ENCODE measurements around the gene HNRNPLL.
"Not testable (repeated sequence)": the region's sequence is repeated elsewhere in the genome, so short reads cannot be mapped to it uniquely, and the experiment has no call there.

The HNRNPLL gene

GRCh38 chr2:38602732-38603401, at the start of gene HNRNPLL:
Gene HNRNPLL (minus strand): TSS chr2:38602928. CDS start chr2:38602626, 302 bp downstream.
- peak; percentile 95 for DNase-seq (ENCODE audit: low spot score)

GRCh38 chr2:38650717-38651116, 48.0 kb upstream of the HNRNPLL start:
- DNase-seq (ENCODE audit: low spot score): no peak

- DNase-seq (ENCODE audit: low spot score): no peak
Observed at GRCh38 chr2:38650012-38650411, 47.3 kb upstream of the HNRNPLL start.

GRCh38 chr2:38649176-38649728, 46.5 kb upstream of the HNRNPLL start:
- DNase-seq (ENCODE audit: low spot score): no peak

GRCh38 chr2:38648107-38648761, 45.5 kb upstream of the HNRNPLL start:
- DNase-seq (ENCODE audit: low spot score): no peak

- not testable (repeated sequence) for DNase-seq (ENCODE audit: low spot score)
Observed at GRCh38 chr2:38643683-38644511, 41.2 kb upstream of the HNRNPLL start.

GRCh38 chr2:38643021-38643671, 40.4 kb upstream of the HNRNPLL start:
- no peak for DNase-seq (ENCODE audit: low spot score)

- not testable (repeated sequence) for DNase-seq (ENCODE audit: low spot score)
Observed at GRCh38 chr2:38642373-38643017, 39.8 kb upstream of the HNRNPLL start.

- no peak for DNase-seq (ENCODE audit: low spot score)
Observed at GRCh38 chr2:38636069-38636468, 33.3 kb upstream of the HNRNPLL start.

GRCh38 chr2:38635139-38635538, 32.4 kb upstream of the HNRNPLL start:
- DNase-seq (ENCODE audit: low spot score): no peak

GRCh38 chr2:38634684-38635083, 32.0 kb upstream of the HNRNPLL start:
- no peak for DNase-seq (ENCODE audit: low spot score)

GRCh38 chr2:38633895-38634294, 31.2 kb upstream of the HNRNPLL start:
- DNase-seq (ENCODE audit: low spot score): no peak

GRCh38 chr2:38632980-38633379, 30.3 kb upstream of the HNRNPLL start:
- no peak for DNase-seq (ENCODE audit: low spot score)

GRCh38 chr2:38631976-38632375, 29.2 kb upstream of the HNRNPLL start:
- no peak for DNase-seq (ENCODE audit: low spot score)

GRCh38 chr2:38629684-38630083, 27.0 kb upstream of the HNRNPLL start:
- no peak for DNase-seq (ENCODE audit: low spot score)

GRCh38 chr2:38627391-38627790, 24.7 kb upstream of the HNRNPLL start:
- DNase-seq (ENCODE audit: low spot score): no peak

GRCh38 chr2:38626326-38627035, 23.8 kb upstream of the HNRNPLL start:
- DNase-seq (ENCODE audit: low spot score): no peak

GRCh38 chr2:38622210-38622609, 19.5 kb upstream of the HNRNPLL start:
- peak; percentile 38 for DNase-seq (ENCODE audit: low spot score)

- DNase-seq (ENCODE audit: low spot score): no peak
Observed at GRCh38 chr2:38621018-38621417, 18.3 kb upstream of the HNRNPLL start.

- no peak for DNase-seq (ENCODE audit: low spot score)
Observed at GRCh38 chr2:38620282-38620977, 17.7 kb upstream of the HNRNPLL start.

Measured in globus pallidus (tissue), 1 donor.